ENCODE results near the gene SPATA17. TPM values are rescaled to one million over a fixed set of nuclear protein-coding genes. Genes with fewer than 3 reads are reported as not detected.
"Not testable (repeated sequence)": the region's sequence is repeated elsewhere in the genome, so short reads cannot be mapped to it uniquely, and the experiment has no call there.

SPATA17 gene
- total and polyA plus RNA-seq, 9 donors = 0.16 to 8.5 (median 0.75) TPM

DNA sequence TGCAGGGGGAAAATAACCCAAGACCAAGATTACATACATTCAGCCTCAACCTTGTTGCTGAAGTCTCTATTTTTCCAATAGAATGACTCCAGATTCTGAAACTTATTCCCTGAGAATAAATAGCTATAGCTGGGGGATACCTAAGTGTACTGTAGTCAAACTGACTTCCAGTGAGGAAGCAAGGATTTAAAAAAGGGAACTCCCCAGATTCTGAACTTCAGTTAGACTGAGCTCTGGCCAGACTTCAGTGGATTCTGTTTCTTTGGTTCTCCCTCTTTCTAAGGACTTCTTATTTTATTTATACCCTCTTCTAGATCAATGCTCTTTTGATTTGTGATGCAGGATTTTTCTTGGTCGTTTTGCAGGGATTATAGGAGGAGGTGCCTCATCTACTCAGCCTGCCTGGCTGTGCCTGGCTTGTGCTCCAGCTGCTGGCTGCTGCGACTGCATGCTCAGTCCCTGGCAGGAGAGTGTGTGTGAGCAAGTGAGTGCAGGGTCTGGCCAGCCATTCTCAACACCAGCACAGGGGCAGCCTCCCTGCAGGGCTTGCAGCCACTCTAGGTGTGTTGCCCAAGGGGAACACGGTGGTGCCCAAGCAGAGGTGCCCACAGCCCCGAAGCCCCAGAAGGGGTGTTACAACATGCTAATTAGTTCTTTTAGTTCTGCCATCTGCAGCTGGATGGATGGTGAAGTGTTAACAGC, 43.0 kb downstream of the SPATA17 start:
- WGBS, 3 donors = 62 to 70% (median 68%) methylated on average over 4 of the region's 4 CpGs
- intact Hi-C loops (cut with DNase I) = no loop called here

DNA sequence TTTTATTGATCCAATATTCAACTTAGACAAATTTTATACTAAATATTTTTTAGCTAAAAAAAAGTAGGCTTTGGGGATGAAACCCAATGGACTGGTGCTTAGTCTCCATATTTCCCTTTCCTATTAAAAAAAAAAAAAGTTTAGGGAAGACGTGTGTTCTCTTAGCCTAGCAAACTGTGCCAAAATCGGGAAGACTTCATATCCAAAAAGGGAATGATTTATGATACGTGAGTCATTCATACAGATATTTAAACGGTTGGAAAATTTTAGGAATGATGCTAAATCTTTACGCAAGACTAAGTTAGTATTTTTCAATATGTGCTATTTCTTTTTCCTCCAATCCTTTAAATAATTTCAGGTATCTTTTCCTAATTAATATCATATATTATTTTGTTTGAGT, 50.7 kb downstream of the SPATA17 start:
- H3K27ac ChIP-seq = no peak overlapping the region
- intact Hi-C loops (cut with DNase I) = no loop called here
- no peak overlapping the region for H3K4me3 ChIP-seq
- no peaks in the 10 kb centered on the region for H3K4me1 ChIP-seq (ENCODE audit: insufficient read depth)
- no peaks in the 10 kb centered on the region for H3K27me3 ChIP-seq
- DNase-seq = no peak
- no peaks in the 10 kb centered on the region for H3K9me3 ChIP-seq
- 72 to 77% (median 76%) methylated on average over 5 of the region's 5 CpGs for WGBS, 3 donors
- TF ChIP-seq, protein P1, sequence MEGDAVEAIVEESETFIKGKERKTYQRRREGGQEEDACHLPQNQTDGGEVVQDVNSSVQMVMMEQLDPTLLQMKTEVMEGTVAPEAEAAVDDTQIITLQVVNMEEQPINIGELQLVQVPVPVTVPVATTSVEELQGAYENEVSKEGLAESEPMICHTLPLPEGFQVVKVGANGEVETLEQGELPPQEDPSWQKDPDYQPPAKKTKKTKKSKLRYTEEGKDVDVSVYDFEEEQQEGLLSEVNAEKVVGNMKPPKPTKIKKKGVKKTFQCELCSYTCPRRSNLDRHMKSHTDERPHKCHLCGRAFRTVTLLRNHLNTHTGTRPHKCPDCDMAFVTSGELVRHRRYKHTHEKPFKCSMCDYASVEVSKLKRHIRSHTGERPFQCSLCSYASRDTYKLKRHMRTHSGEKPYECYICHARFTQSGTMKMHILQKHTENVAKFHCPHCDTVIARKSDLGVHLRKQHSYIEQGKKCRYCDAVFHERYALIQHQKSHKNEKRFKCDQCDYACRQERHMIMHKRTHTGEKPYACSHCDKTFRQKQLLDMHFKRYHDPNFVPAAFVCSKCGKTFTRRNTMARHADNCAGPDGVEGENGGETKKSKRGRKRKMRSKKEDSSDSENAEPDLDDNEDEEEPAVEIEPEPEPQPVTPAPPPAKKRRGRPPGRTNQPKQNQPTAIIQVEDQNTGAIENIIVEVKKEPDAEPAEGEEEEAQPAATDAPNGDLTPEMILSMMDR (IDR thresholded peaks at IDR 0.05) = no peak
- no peak for TF ChIP-seq EP300 (IDR thresholded peaks at IDR 0.05)
- no peak for TF ChIP-seq POLR2A (IDR thresholded peaks at IDR 0.05)
- H3K36me3 ChIP-seq = no peaks in the 10 kb centered on the region

More for the DNA sequence above, 43.0 kb downstream of the SPATA17 start:
- Histone ChIP-seq H3K27me3 (no peaks in the 10 kb centered on the region), H3K4me1 (ENCODE audit: insufficient read depth) (no peaks in the 10 kb centered on the region), H3K9me3 (no peaks in the 10 kb centered on the region), H3K27ac (no peak overlapping the region), H3K4me3 (no peak overlapping the region), H3K36me3 (no peaks in the 10 kb centered on the region)
- TF ChIP-seq EP300 (IDR thresholded peaks at IDR 0.05) (no peak), POLR2A (IDR thresholded peaks at IDR 0.05) (no peak)
- TF ChIP-seq, protein P1 (IDR thresholded peaks at IDR 0.05) = no peak
- no peak for DNase-seq

DNA sequence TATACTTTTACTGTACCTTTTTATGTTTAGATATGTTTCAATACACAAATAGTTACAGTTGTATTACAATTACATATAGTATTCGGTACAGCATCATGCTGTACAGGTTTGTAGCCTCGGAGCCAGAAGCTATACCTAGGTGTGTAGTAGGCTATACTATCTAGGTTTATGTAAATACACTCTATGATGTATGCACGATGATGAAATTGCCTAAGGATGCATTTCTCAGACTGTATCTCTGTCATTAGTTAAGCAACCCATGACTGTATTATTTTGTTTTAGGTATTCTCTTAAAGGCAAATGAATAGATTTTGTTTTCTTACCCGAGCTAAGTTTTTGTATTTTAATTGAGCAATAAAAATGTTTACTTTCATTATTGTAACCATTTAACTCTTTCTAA, 56.4 kb downstream of the SPATA17 start:
- intact Hi-C loops (cut with DNase I) = no loop called here
- WGBS, 3 donors = 71 to 72% (median 71%) methylated on average over 4 of the region's 4 CpGs
- TF ChIP-seq, protein P1 (IDR thresholded peaks at IDR 0.05) = no peak
- TF ChIP-seq POLR2A (IDR thresholded peaks at IDR 0.05) (no peak), EP300 (IDR thresholded peaks at IDR 0.05) (no peak)

DNA sequence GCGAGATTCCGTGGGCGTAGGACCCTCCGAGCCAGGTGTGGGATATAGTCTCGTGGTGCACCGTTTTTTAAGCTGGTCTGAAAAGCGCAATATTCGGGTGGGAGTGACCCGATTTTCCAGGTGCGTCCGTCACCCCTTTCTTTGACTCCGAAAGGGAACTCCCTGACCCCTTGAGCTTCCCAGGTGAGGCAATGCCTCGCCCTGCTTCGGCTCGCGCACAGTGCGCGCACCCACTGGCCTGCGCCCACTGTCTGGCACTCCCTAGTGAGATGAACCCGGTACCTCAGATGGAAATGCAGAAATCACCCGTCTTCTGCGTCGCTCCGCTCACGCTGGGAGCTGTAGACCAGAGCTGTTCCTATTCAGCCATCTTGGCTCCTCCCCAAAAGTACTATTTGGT, 65.0 kb downstream of the SPATA17 start:
- 91 to 99% (median 95%) methylated on average over 24 to 25 of the region's 25 CpGs for WGBS, 3 donors
- H3K27me3 ChIP-seq; DNase-seq; H3K4me3 ChIP-seq; H3K36me3 ChIP-seq; H3K9me3 ChIP-seq; H3K4me1 ChIP-seq (ENCODE audit: insufficient read depth); intact Hi-C loops (cut with DNase I); H3K27ac ChIP-seq: not testable (repeated sequence)

More for the DNA sequence above, 56.4 kb downstream of the SPATA17 start:
- no peaks in the 10 kb centered on the region for H3K27me3 ChIP-seq
- no peaks in the 10 kb centered on the region for H3K36me3 ChIP-seq
- no peak for DNase-seq
- H3K4me1 ChIP-seq (ENCODE audit: insufficient read depth) = no peaks in the 10 kb centered on the region
- H3K4me3 ChIP-seq = no peak overlapping the region
- H3K9me3 ChIP-seq = no peaks in the 10 kb centered on the region
- H3K27ac ChIP-seq = no peak overlapping the region

DNA sequence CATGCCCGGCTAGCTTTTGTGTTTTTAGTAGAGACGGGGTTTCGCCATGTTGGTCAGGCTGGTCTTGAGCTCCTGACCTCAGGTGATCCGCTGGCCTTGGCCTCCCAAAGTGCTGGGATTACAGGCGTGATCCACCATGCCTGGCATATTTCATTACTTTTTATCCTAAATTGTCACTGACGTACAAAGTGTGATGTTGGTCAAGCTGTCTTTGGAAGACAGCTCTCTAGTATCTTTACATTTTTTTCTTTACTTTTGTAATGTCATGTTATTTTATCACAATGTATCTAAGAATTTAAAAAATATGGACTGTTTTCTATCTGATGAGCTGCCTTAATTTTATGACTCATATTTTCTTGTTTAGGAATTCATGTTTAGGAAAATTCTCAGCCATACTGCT, 72.2 kb downstream of the SPATA17 start:
- 91 to 94% (median 92%) methylated on average over 6 of the region's 6 CpGs for WGBS, 3 donors
- Histone ChIP-seq H3K36me3 (no peaks in the 10 kb centered on the region), H3K4me1 (ENCODE audit: insufficient read depth) (no peaks in the 10 kb centered on the region), H3K27ac (no peak overlapping the region), H3K9me3 (no peaks in the 10 kb centered on the region), H3K27me3 (no peaks in the 10 kb centered on the region), H3K4me3 (no peak overlapping the region)
- TF ChIP-seq, protein P1 (IDR thresholded peaks at IDR 0.05) = no peak
- no peak for TF ChIP-seq EP300 (IDR thresholded peaks at IDR 0.05)
- TF ChIP-seq POLR2A (IDR thresholded peaks at IDR 0.05) = no peak
- intact Hi-C loops (cut with DNase I) = no loop called here
- DNase-seq = no peak
